Keratinocyte (primary cell): ENCODE measurements around the gene PTPRD. TPM values are rescaled to one million over a fixed set of nuclear protein-coding genes. Genes with fewer than 3 reads are reported as not detected.
"Not testable (repeated sequence)": the region's sequence is repeated elsewhere in the genome, so short reads cannot be mapped to it uniquely, and the experiment has no call there.

Experiments used
- DNase-seq: peaks from one replicate; pipeline ENCODE4 v3.0.0-alpha.2; 2011; ENCODE audit warnings: low read depth, missing footprints, low spot score
- FAIRE-seq: peaks from 2 replicates; lab custom pipeline; 2011; peaks lifted over from hg19 to GRCh38; lab: Jason Lieb, UNC
- H2AFZ ChIP-seq: 2 replicates; pipeline ENCODE4 v1.6.0; 2012; ENCODE audit warnings: low read length, control low read depth, inconsistent platforms; ENCODE audit not compliant: control insufficient read depth
- H3K27ac ChIP-seq: 2 replicates; pipeline ENCODE4 v1.5.1; 2011; ENCODE audit warnings: low read length; ENCODE audit not compliant: control insufficient read depth, insufficient read depth
- H3K27me3 ChIP-seq: 3 replicates; pipeline ENCODE4 v1.6.0; 2011; ENCODE audit warnings: low read length; ENCODE audit not compliant: control insufficient read depth, insufficient read depth; ENCODE audit errors: extremely low read depth
- H3K36me3 ChIP-seq, 2 experiments: 2 replicates in 1 of 2; 3 replicates in 1 of 2; pipeline ENCODE4 v1.5.1; 2011; ENCODE audit warnings: low read length in 2 of 2, mild to moderate bottlenecking in 1 of 2; ENCODE audit not compliant: control insufficient read depth in 2 of 2, insufficient read depth in 2 of 2; ENCODE audit errors: extremely low read depth in 1 of 2
- H3K4me1 ChIP-seq: 3 replicates; pipeline ENCODE4 v1.5.1; 2011; ENCODE audit warnings: low read length; ENCODE audit not compliant: control insufficient read depth, insufficient read depth; ENCODE audit errors: extremely low read depth
- H3K4me2 ChIP-seq: 3 replicates; pipeline ENCODE4 v1.6.0; 2011; ENCODE audit warnings: low read depth, low read length; ENCODE audit not compliant: control insufficient read depth, insufficient read depth; ENCODE audit errors: extremely low read depth
- H3K4me3 ChIP-seq, 3 experiments: fragments of 200-600 bp in 1 of 3; sonication (generic) in 1 of 3; 2 replicates in 2 of 3; 3 replicates in 1 of 3; pipeline ENCODE4 v1.5.1; 2011 to 2016; ENCODE audit warnings: low read length in 3 of 3, mild to moderate bottlenecking in 3 of 3, control low read depth in 2 of 3, inconsistent platforms in 1 of 3, low read depth in 1 of 3, mixed read lengths in 1 of 3, mixed run types in 1 of 3, moderate library complexity in 1 of 3; ENCODE audit not compliant: control insufficient read depth in 2 of 3, insufficient read depth in 2 of 3; ENCODE audit errors: extremely low read depth in 1 of 3
- H3K79me2 ChIP-seq: 2 replicates; pipeline ENCODE4 v1.6.0; 2012; ENCODE audit warnings: low read length; ENCODE audit not compliant: control insufficient read depth, insufficient read depth
- H3K9ac ChIP-seq: 3 replicates; pipeline ENCODE4 v1.6.0; 2011; ENCODE audit warnings: low read length; ENCODE audit not compliant: control insufficient read depth, insufficient read depth; ENCODE audit errors: extremely low read depth
- H3K9me1 ChIP-seq: 3 replicates; pipeline ENCODE4 v1.6.0; 2011; ENCODE audit warnings: low read length; ENCODE audit not compliant: control insufficient read depth, insufficient read depth; ENCODE audit errors: extremely low read depth
- H3K9me3 ChIP-seq: 2 replicates; pipeline ENCODE4 v1.5.1; 2012; ENCODE audit warnings: low read depth, low read length; ENCODE audit not compliant: control insufficient read depth
- H4K20me1 ChIP-seq: 3 replicates; pipeline ENCODE4 v1.6.0; 2011; ENCODE audit warnings: low read length; ENCODE audit not compliant: control insufficient read depth, insufficient read depth; ENCODE audit errors: extremely low read depth
- CTCF ChIP-seq, 3 experiments: IDR thresholded peaks in 1 of 3; conservative IDR thresholded peaks in 1 of 3; optimal IDR thresholded peaks in 1 of 3; 2 replicates in 2 of 3; 3 replicates in 1 of 3; pipeline versions ENCODE3 to v1.5.1; 2011; ENCODE audit warnings: low read length in 3 of 3, mild to moderate bottlenecking in 3 of 3, moderate library complexity in 2 of 3, control low read depth in 1 of 3, inconsistent platforms in 1 of 3; ENCODE audit not compliant: insufficient read depth in 2 of 3; ENCODE audit errors: extremely low read depth in 1 of 3
- EZH2 ChIP-seq: IDR thresholded peaks from one replicate; pipeline ENCODE4 v1.6.1; 2012; ENCODE audit warnings: inconsistent platforms, mild to moderate bottlenecking, low read length, moderate library complexity
- dilution Hi-C: fragments of 300-500 bp; cut with MboI; formaldehyde crosslinking; loops from one replicate; pipeline ENCODE4 v1.7.0; 2020; ENCODE audit warnings: low sequenced_read_pairs; ENCODE audit not compliant: extremely low pct_ligation_motif_present
- polyA plus RNA-seq, 5 experiments: library from polyadenylated mRNA; depleted of rRNA in 3 of 5; stranded (reverse) in 3 of 5; stranded (forward) in 1 of 5; unstranded in 1 of 5; fragments of >200 nt; gene quantifications; 1 replicate in 1 of 5; 2 replicates in 3 of 5; 3 replicates in 1 of 5; pipeline versions ENCODE4 v1.2.1 to v1.2.3, GENCODE V29; 2011 to 2012; ENCODE audit warnings: missing spikeins in 2 of 5, low read depth in 1 of 5, low replicate concordance in 1 of 5

The PTPRD gene
- polyA plus RNA-seq, 1 donor (not counting 4 experiments of a cell fraction or from before 2014, with no cell fraction given) = 0.10 TPM

- Histone ChIP-seq H3K9me3 (no peaks in the 10 kb centered on the region), H3K36me3 (no peaks in the 10 kb centered on the region), H2AFZ (no peak overlapping the region), H4K20me1 (no peaks in the 10 kb centered on the region), H3K4me2 (no peak overlapping the region), H3K9ac (no peak overlapping the region), H3K27me3 (no peaks in the 10 kb centered on the region), H3K9me1 (no peaks in the 10 kb centered on the region), H3K27ac (no peak overlapping the region), H3K79me2 (no peaks in the 10 kb centered on the region), H3K4me3 (no peak overlapping the region), H3K4me1 (no peaks in the 10 kb centered on the region)
- TF ChIP-seq CTCF (optimal IDR thresholded peaks at IDR 0.05 in 1 of 3, IDR thresholded peaks at IDR 0.05 in 1 of 3, conservative IDR thresholded peaks at IDR 0.05 in 1 of 3; ENCODE audit: extremely low read depth in 1 of 3, insufficient read depth in 2 of 3, low read length in 3 of 3) (no peak), EZH2 (no peak)
- FAIRE-seq (no peak), DNase-seq (no peak)
- dilution Hi-C loops = no loop called here
Measured at GRCh38 chr9:10354591-10354990, 258.2 kb downstream of the PTPRD start.

- H3K4me3 ChIP-seq, H3K4me2 ChIP-seq, H3K9ac ChIP-seq, H3K27me3 ChIP-seq, H3K4me1 ChIP-seq, H3K79me2 ChIP-seq, H2AFZ ChIP-seq, H4K20me1 ChIP-seq, dilution Hi-C loops, FAIRE-seq, H3K36me3 ChIP-seq, H3K9me3 ChIP-seq, DNase-seq, H3K9me1 ChIP-seq, H3K27ac ChIP-seq: not testable (repeated sequence)
Measured at GRCh38 chr9:10345621-10346020, 267.2 kb downstream of the PTPRD start.

GRCh38 chr9:10341057-10341456 lies 271.7 kb downstream of the PTPRD start:
- no peak overlapping the region for H2AFZ ChIP-seq
- H3K9ac ChIP-seq = no peak overlapping the region
- no peak for TF ChIP-seq CTCF (optimal IDR thresholded peaks at IDR 0.05 in 1 of 3, IDR thresholded peaks at IDR 0.05 in 1 of 3, conservative IDR thresholded peaks at IDR 0.05 in 1 of 3; ENCODE audit: extremely low read depth in 1 of 3, insufficient read depth in 2 of 3, low read length in 3 of 3)
- TF ChIP-seq EZH2 = no peak
- H3K4me1 ChIP-seq = no peaks in the 10 kb centered on the region
- H4K20me1 ChIP-seq = no peaks in the 10 kb centered on the region
- no peak overlapping the region for H3K27ac ChIP-seq
- no peaks in the 10 kb centered on the region for H3K36me3 ChIP-seq
- FAIRE-seq = no peak
- H3K9me3 ChIP-seq = no peaks in the 10 kb centered on the region
- H3K27me3 ChIP-seq = no peaks in the 10 kb centered on the region
- dilution Hi-C loops = no loop called here
- no peaks in the 10 kb centered on the region for H3K79me2 ChIP-seq
- no peak overlapping the region for H3K4me2 ChIP-seq
- H3K4me3 ChIP-seq = no peak overlapping the region
- no peak for DNase-seq
- no peaks in the 10 kb centered on the region for H3K9me1 ChIP-seq
